ENCODE data around the gene GCLC. TPM values are rescaled to one million over a fixed set of nuclear protein-coding genes. Genes with fewer than 3 reads are reported as not detected.

GCLC gene
- total RNA-seq, 1 donor = 26.8 TPM

- Histone ChIP-seq H3K4me3 (ENCODE audit: insufficient read depth, low read length) (no peak overlapping the region), H3K79me2 (ENCODE audit: insufficient read depth, low read length) (no peaks in the 10 kb centered on the region), H3K9me3 (ENCODE audit: low read depth, low read length) (no peaks in the 10 kb centered on the region), H3K27ac (ENCODE audit: low read depth, low read length) (no peak overlapping the region), H3K36me3 (ENCODE audit: insufficient read depth, low read length) (no peaks in the 10 kb centered on the region), H3K27me3 (ENCODE audit: insufficient read depth, low read length) (no peaks in the 10 kb centered on the region), H3K4me1 (ENCODE audit: insufficient read depth, low read length) (peaks cover 3% of the 10 kb centered on the region), H2AFZ (ENCODE audit: low read length) (no peak overlapping the region), H3K4me2 (ENCODE audit: insufficient read depth, low read length) (no peak overlapping the region), H4K20me1 (ENCODE audit: insufficient read depth, low read length) (no peaks in the 10 kb centered on the region)
- DNase-seq (ENCODE audit: insufficient read length, low spot score, missing footprints) = no peak
- no peak for TF ChIP-seq CTCF (IDR thresholded peaks at IDR 0.05; ENCODE audit: extremely low read depth, low read depth, low read length)
These were observed 83.8 kb downstream of the GCLC start for GRCh38 chr6:53461041-53461656.

- Histone ChIP-seq H3K27me3 (ENCODE audit: insufficient read depth, low read length) (no peaks in the 10 kb centered on the region), H3K27ac (ENCODE audit: low read depth, low read length) (no peak overlapping the region), H3K4me1 (ENCODE audit: insufficient read depth, low read length) (no peaks in the 10 kb centered on the region), H2AFZ (ENCODE audit: low read length) (no peak overlapping the region), H3K4me3 (ENCODE audit: insufficient read depth, low read length) (no peak overlapping the region), H3K36me3 (ENCODE audit: insufficient read depth, low read length) (no peaks in the 10 kb centered on the region), H4K20me1 (ENCODE audit: insufficient read depth, low read length) (no peaks in the 10 kb centered on the region), H3K9me3 (ENCODE audit: low read depth, low read length) (no peaks in the 10 kb centered on the region), H3K4me2 (ENCODE audit: insufficient read depth, low read length) (no peak overlapping the region), H3K79me2 (ENCODE audit: insufficient read depth, low read length) (no peaks in the 10 kb centered on the region)
- TF ChIP-seq CTCF (IDR thresholded peaks at IDR 0.05; ENCODE audit: extremely low read depth, low read depth, low read length) = no peak
- DNase-seq (ENCODE audit: insufficient read length, low spot score, missing footprints) = no peak
These were observed 86.6 kb downstream of the GCLC start for GRCh38 chr6:53458105-53458866.

- DNase-seq (ENCODE audit: insufficient read length, low spot score, missing footprints) = no peak
- no peaks in the 10 kb centered on the region for H3K9me3 ChIP-seq (ENCODE audit: low read depth, low read length)
- no peak overlapping the region for H3K4me2 ChIP-seq (ENCODE audit: insufficient read depth, low read length)
- no peaks in the 10 kb centered on the region for H3K79me2 ChIP-seq (ENCODE audit: insufficient read depth, low read length)
- no peak overlapping the region for H3K27ac ChIP-seq (ENCODE audit: low read depth, low read length)
- no peak overlapping the region for H3K4me3 ChIP-seq (ENCODE audit: insufficient read depth, low read length)
- H4K20me1 ChIP-seq (ENCODE audit: insufficient read depth, low read length) = no peaks in the 10 kb centered on the region
- TF ChIP-seq CTCF (IDR thresholded peaks at IDR 0.05; ENCODE audit: extremely low read depth, low read depth, low read length) = no peak
- H3K36me3 ChIP-seq (ENCODE audit: insufficient read depth, low read length) = no peaks in the 10 kb centered on the region
- no peaks in the 10 kb centered on the region for H3K27me3 ChIP-seq (ENCODE audit: insufficient read depth, low read length)
- no peaks in the 10 kb centered on the region for H3K4me1 ChIP-seq (ENCODE audit: insufficient read depth, low read length)
- H2AFZ ChIP-seq (ENCODE audit: low read length) = no peak overlapping the region
These were observed 88.1 kb downstream of the GCLC start for GRCh38 chr6:53456809-53457208.

GRCh38 chr6:53455678-53456077, 89.2 kb downstream of the GCLC start:
- TF ChIP-seq CTCF (IDR thresholded peaks at IDR 0.05; ENCODE audit: extremely low read depth, low read depth, low read length) = no peak
- Histone ChIP-seq H4K20me1 (ENCODE audit: insufficient read depth, low read length) (no peaks in the 10 kb centered on the region), H3K36me3 (ENCODE audit: insufficient read depth, low read length) (no peaks in the 10 kb centered on the region), H3K4me2 (ENCODE audit: insufficient read depth, low read length) (no peak overlapping the region), H3K4me3 (ENCODE audit: insufficient read depth, low read length) (no peak overlapping the region), H3K27me3 (ENCODE audit: insufficient read depth, low read length) (no peaks in the 10 kb centered on the region), H3K79me2 (ENCODE audit: insufficient read depth, low read length) (no peaks in the 10 kb centered on the region), H2AFZ (ENCODE audit: low read length) (no peak overlapping the region), H3K9me3 (ENCODE audit: low read depth, low read length) (no peaks in the 10 kb centered on the region), H3K4me1 (ENCODE audit: insufficient read depth, low read length) (no peaks in the 10 kb centered on the region), H3K27ac (ENCODE audit: low read depth, low read length) (no peak overlapping the region)
- DNase-seq (ENCODE audit: insufficient read length, low spot score, missing footprints) = no peak

Measured in osteoblast (primary cell).